Stimulated activated CD4-positive, alpha-beta T cell treated with anti-CD3 and anti-CD28 coated beads, Interleukin-12 subunit alpha, Interleukin-12 subunit beta, amount 100 ng/mL, for 48 hours (primary cell): Measurements from ENCODE around the gene MSH4.
A peak's percentile ranks its signal among the peaks of the same experiment; 100 is the strongest.
"Not testable (repeated sequence)": the region's sequence is repeated elsewhere in the genome, so short reads cannot be mapped to it uniquely, and the experiment has no call there.

Experiments
- DNase-seq, 3 donors: peaks; one replicate each; pipeline ENCODE4 v3.0.0-alpha.2; 2020; ENCODE audit warnings: low read depth in 2 of 3, low spot score in 1 of 3

Gene MSH4

GRCh38 chr1:75796376-75797272 lies at the start of gene MSH4:
TSS of gene MSH4 (plus strand) at chr1:75796882. CDS start at chr1:75796986, 104 bp downstream.
- DNase-seq, result no peak

- not testable (repeated sequence) for DNase-seq
Observed at GRCh38 chr1:75757210-75757609, 39.5 kb upstream of the MSH4 start.

GRCh38 chr1:75758543-75758942 lies 38.1 kb upstream of the MSH4 start:
- not testable (repeated sequence) for DNase-seq

GRCh38 chr1:75764057-75764655 lies 32.5 kb upstream of the MSH4 start:
- no peak for DNase-seq

- DNase-seq, result no peak
Observed at GRCh38 chr1:75765697-75766355, 30.9 kb upstream of the MSH4 start.

- DNase-seq, result no peak
Observed at GRCh38 chr1:75768016-75768415, 28.7 kb upstream of the MSH4 start.

- DNase-seq, result no peak
Observed at GRCh38 chr1:75770761-75771160, 25.9 kb upstream of the MSH4 start.

- no peak for DNase-seq
Observed at GRCh38 chr1:75771978-75772377, 24.7 kb upstream of the MSH4 start.

GRCh38 chr1:75777812-75778211 lies 18.9 kb upstream of the MSH4 start:
- not testable (repeated sequence) for DNase-seq

GRCh38 chr1:75778694-75779093 lies 18.0 kb upstream of the MSH4 start:
- DNase-seq, result not testable (repeated sequence)

GRCh38 chr1:75780183-75780582 lies 16.5 kb upstream of the MSH4 start:
- DNase-seq, result not testable (repeated sequence)

GRCh38 chr1:75783920-75784319 lies 12.8 kb upstream of the MSH4 start:
- not testable (repeated sequence) for DNase-seq

- no peak for DNase-seq
Observed at GRCh38 chr1:75785320-75785982, 11.2 kb upstream of the MSH4 start.

GRCh38 chr1:75785983-75786853 lies 10.5 kb upstream of the MSH4 start, which contains the start of gene RABGGTB:
TSS of gene RABGGTB (plus strand) at chr1:75786256. CDS start at chr1:75786272, 16 bp downstream.
- peak; percentile 88 to 94 (median 92) for DNase-seq

GRCh38 chr1:75786901-75787493 lies 9.7 kb upstream of the MSH4 start:
- DNase-seq, result no peak

GRCh38 chr1:75787524-75787923 lies 9.2 kb upstream of the MSH4 start:
- no peak for DNase-seq

GRCh38 chr1:75789988-75790387 lies 6.7 kb upstream of the MSH4 start:
- DNase-seq, result no peak

GRCh38 chr1:75791022-75791421 lies 5.7 kb upstream of the MSH4 start:
- DNase-seq, result no peak

GRCh38 chr1:75792091-75792490 lies 4.6 kb upstream of the MSH4 start:
- no peak for DNase-seq

- no peak for DNase-seq
Observed at GRCh38 chr1:75794382-75794781, 2.3 kb upstream of the MSH4 start.
